ENCODE measurements around the gene BARHL2.

- TF ChIP-seq POLR2AphosphoS5 (IDR thresholded peaks at IDR 0.05; ENCODE audit: low read length): no peak
- TF ChIP-seq, protein P1, sequence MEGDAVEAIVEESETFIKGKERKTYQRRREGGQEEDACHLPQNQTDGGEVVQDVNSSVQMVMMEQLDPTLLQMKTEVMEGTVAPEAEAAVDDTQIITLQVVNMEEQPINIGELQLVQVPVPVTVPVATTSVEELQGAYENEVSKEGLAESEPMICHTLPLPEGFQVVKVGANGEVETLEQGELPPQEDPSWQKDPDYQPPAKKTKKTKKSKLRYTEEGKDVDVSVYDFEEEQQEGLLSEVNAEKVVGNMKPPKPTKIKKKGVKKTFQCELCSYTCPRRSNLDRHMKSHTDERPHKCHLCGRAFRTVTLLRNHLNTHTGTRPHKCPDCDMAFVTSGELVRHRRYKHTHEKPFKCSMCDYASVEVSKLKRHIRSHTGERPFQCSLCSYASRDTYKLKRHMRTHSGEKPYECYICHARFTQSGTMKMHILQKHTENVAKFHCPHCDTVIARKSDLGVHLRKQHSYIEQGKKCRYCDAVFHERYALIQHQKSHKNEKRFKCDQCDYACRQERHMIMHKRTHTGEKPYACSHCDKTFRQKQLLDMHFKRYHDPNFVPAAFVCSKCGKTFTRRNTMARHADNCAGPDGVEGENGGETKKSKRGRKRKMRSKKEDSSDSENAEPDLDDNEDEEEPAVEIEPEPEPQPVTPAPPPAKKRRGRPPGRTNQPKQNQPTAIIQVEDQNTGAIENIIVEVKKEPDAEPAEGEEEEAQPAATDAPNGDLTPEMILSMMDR (IDR thresholded peaks at IDR 0.05 in 2 of 3, conservative IDR thresholded peaks at IDR 0.05 in 1 of 3; ENCODE audit: control insufficient read depth in 2 of 3, extremely low read depth in 1 of 3, insufficient read depth in 1 of 3, low read depth in 3 of 3, low read length in 3 of 3): no peak
- TF ChIP-seq SP1 (IDR thresholded peaks at IDR 0.05; ENCODE audit: low read depth, low read length): no peak
- TF ChIP-seq FOS (IDR thresholded peaks at IDR 0.05; ENCODE audit: borderline replicate concordance, extremely low read depth, insufficient read length): no peak
- no peak for TF ChIP-seq SIX5 (IDR thresholded peaks at IDR 0.05; ENCODE audit: low read depth, low read length, severe bottlenecking)
- TF ChIP-seq RFX5 (IDR thresholded peaks at IDR 0.05; ENCODE audit: low read depth, low read length): no peak
- no peak for TF ChIP-seq CHD4 (IDR thresholded peaks at IDR 0.05)
- no peak for TF ChIP-seq RELA (IDR thresholded peaks at IDR 0.05; ENCODE audit: borderline replicate concordance, partially characterized antibody)
- no peak for TF ChIP-seq SREBF2 (IDR thresholded peaks at IDR 0.05; ENCODE audit: low read length)
These were observed 29.8 kb upstream of the BARHL2 start for GRCh38 chr1:90746857-90747256.
